Fibroblast of lung (primary cell): ENCODE measurements around the gene GPATCH1.

Experiments used
- CTCF ChIP-seq, 2 donors: IDR thresholded peaks in 1 of 2; conservative IDR thresholded peaks in 1 of 2; 1 replicate in 1 of 2; 2 replicates in 1 of 2; pipeline ENCODE4 v1.5.1; 2011 to 2012; ENCODE audit warnings: low read length in 2 of 2, control low read depth in 1 of 2, inconsistent platforms in 1 of 2, low read depth in 1 of 2, mild to moderate bottlenecking in 1 of 2
- EZH2 ChIP-seq: IDR thresholded peaks from 2 replicates; pipeline ENCODE4 v1.5.1; 2012; ENCODE audit warnings: low read length, control low read depth, mild to moderate bottlenecking; ENCODE audit errors: missing control alignments

DNA sequence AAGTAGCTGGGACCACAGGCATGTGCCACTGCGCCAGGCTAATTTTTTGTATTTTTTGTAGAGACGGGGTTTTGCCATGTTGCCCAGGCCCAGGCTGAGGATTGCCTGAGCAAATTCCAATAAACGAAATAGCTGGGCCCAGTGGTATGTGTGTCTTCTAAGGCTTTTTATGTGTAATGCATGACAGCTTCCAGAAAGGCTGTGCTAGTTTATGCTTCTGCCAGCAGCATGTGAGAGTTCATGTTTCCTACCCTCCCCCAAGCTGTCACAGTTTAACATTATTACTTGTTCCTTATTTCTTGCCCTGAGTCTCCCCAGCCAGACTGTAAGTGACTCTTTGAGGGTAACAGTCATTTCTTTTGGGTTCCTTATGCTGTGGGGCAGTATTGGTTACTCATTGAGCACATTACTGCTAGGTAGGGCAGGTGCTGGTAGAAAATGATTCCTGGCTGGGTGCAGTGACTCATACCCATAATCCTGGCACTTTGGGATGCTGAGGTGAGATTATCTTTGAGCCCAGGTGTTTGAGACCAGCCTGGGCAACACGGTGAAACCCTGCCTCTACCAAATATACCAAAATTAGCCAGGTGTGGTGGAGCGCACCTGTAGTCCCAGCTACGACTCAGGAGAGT is 13.6 kb downstream of the GPATCH1 start:
- TF ChIP-seq EZH2 (no peak), CTCF (conservative IDR thresholded peaks at IDR 0.05 in 1 of 2, IDR thresholded peaks at IDR 0.05 in 1 of 2; ENCODE audit: low read depth in 1 of 2, low read length in 2 of 2) (no peak)
